Occipital lobe (tissue), 2 donors: ENCODE measurements around the gene ADGRF5. TPM values are rescaled to one million over a fixed set of nuclear protein-coding genes. Genes with fewer than 3 reads are reported as not detected.
"Not testable (repeated sequence)": the region's sequence is repeated elsewhere in the genome, so short reads cannot be mapped to it uniquely, and the experiment has no call there.

Source experiments
- DNase-seq: peaks from one replicate; lab custom pipeline; 2025; lab: John Stamatoyannopoulos, UW
- total RNA-seq: library from RNA; depleted of rRNA; stranded (reverse); fragments of >200 nt; gene quantifications from one replicate; pipeline ENCODE4 v1.2.3, GENCODE V29; 2014

The ADGRF5 gene
- total RNA-seq, 1 donor from 2014 or later, result 8.0 TPM

DNA sequence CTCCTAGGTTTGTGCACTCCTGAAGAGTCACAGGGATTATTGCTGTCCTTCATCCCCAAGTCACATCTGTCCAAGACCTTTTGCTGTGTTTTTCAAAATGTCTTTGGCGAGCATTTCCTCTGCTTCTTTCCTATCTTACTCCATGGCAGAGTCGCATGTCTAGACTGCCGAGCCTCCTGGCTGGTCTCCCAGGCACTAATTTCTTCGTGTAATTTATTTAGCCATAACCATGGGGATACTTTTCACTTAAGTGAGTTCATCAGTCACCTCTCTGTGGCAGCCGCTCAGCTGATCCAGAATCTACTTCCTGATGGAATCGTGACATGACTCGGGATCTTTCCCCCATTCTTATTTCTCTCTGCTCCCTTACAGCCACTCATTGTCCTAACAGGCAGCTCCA lies 25.8 kb downstream of the ADGRF5 start:
- DNase-seq, result no peak

GRCh38 chr6:46894433-46894832 lies 27.3 kb downstream of the ADGRF5 start:
- DNase-seq, result no peak

GRCh38 chr6:46893648-46894047 lies 28.1 kb downstream of the ADGRF5 start:
- no peak for DNase-seq

GRCh38 chr6:46891252-46891795 lies 30.4 kb downstream of the ADGRF5 start:
- no peak for DNase-seq

DNA sequence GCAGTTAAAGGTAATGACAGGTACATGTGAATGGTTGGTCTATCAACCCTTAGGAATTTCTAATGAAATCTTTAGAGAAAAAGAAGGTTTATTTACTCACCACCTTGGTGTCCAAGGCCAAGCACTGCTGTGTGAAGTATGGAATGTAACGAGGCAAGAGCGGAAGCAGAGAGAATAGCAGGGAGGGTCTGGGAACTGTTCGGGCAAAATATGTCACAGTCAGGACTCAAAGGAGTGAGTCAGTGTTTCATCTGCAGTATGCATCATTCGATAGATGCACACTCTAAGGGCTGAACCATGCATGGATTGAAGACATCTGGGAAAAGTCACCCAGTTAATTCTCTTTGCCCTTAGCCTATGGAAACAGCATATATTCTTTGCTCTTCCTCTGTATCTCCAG lies 33.2 kb downstream of the ADGRF5 start:
- DNase-seq, result no peak

DNA sequence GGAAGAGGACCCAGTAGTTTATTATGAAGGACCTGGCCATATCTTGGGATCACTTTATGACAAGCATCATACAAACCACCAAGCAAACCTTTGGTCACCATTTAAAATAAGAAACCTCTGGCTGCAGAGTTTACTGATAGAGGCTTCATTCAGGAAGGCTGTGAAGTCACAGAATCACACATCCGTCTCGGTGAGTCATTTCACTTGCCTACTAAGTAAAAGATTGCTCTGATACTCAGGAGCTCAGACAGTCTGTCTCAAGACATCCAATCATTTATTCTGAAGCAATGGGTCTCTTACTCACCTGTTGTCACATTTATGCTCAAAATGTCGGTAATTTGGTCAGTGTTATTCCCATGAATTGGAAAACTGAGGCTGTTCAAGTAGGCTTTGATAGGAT lies 33.7 kb downstream of the ADGRF5 start:
- DNase-seq, result no peak

DNA sequence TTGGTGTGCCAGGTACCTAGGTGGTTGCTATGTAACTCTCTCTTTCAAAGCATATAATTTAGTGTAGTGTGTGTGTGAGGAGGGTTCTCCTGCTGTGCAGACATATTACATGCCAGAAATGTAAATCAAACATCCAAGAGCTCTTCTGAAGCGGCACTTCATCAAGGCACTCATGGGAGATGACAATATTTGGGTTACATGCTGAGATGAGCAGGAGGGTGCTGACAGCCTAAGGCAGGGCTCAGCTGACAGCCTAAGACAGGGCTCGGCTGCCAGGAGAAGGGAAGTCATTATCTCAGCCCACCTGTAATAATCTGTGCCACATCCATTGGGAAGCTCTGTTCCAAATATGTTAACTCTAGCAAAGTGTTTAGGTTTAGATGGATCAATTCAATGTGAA lies 39.1 kb downstream of the ADGRF5 start:
- DNase-seq, result no peak

GRCh38 chr6:46879003-46879402 lies 42.7 kb downstream of the ADGRF5 start:
- no peak for DNase-seq

DNA sequence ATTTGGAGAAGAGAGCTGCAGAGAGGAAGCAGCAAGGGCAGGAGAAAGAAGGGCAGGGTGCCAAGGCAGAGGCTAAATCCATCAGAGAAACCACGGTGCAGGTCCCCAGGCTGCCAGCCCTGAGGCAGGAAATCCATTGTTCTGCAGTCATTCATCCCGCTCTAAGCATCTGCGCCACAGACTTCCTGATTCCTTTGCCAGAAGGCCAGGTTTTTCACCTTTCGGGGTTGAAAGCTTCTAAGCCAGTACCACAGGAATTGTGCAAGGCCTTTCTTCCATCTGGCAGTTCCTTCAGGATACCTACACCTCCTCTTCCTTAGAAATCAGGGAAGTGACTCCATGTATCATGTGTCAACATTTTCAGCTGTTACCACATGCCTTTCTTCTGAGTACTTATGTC lies 45.6 kb downstream of the ADGRF5 start:
- DNase-seq, result no peak

GRCh38 chr6:46867411-46867810 lies 54.3 kb downstream of the ADGRF5 start:
- DNase-seq, result no peak

- DNase-seq, result no peak
Measured at GRCh38 chr6:46865221-46865620, 56.5 kb downstream of the ADGRF5 start.

DNA sequence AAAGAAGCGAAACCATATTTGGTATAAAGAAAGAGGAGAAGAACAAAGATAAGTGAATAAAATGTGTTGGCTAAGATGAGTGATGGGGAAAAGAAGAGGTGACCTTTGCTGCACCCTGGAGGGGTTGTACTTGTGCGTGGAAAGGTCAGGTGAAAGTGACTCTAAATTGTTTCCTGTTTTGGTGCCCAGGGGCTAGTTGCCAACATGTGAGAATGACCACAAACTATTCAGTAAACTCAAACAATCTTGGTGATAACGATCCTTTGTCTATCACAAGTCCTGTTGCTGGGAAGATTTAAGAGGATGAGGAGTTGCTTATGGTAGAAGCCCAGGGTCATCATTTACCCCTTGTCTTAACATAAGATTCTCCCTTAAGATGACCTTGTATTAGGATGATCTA lies 57.9 kb downstream of the ADGRF5 start:
- DNase-seq, result no peak

DNA sequence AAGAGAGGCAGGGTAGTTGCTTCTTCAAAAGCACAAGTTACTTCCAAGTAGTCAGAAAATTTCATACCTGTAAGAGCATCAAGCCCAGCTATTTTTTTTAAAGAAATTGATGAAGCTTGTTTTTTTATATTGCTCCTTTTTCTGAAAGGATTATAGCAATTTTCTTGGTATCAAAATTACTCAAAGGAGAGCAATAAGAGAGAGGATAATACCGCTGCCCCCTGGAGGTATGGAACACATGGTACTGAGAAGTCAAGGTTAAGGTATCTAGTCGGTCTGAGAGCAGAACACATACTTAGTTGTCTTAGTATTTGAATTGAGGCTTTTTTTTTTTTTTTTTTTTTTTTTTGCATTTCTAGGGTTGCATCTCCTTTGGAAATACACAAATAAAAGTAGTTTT lies 59.4 kb downstream of the ADGRF5 start:
- no peak for DNase-seq

DNA sequence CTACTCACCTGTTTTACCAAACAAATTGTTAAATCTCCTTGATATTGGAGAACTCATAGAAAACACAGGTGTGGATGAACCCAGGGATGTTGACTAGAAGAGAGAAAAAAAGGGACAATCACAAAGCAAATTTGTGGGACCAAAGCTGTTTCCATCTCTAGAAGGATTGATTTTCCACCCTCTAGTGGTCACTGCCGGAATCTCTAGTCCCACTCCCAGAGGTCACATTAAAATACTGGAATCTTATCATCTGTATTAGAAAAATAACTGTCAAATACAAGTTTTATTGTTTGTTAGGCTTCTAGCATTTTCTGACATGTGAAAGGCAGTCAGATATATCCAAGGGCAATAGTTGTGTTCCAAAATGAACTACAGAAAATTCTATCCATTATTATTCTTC lies 65.8 kb downstream of the ADGRF5 start:
- DNase-seq, result not testable (repeated sequence)

- not testable (repeated sequence) for DNase-seq
Measured at GRCh38 chr6:46851576-46851975, 70.2 kb downstream of the ADGRF5 start.

DNA sequence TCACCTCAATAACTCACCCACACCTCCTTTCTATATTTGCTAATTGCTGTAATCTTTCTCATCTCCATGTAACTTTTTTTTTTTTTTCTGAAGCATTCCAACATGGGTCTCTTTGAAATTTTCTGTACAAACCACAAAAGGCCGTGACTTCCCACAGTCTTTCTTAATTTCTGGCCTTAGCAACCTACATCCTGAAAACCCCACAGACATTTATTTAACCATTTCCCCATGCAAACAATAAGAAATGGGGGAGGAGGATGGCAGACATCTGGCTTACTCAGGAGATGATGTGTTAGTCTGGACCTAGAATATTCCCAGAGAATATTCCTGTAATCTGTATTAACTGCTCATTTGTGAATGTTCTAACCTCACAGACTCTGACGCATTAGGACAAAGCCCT lies 70.9 kb downstream of the ADGRF5 start:
- DNase-seq, result no peak

DNA sequence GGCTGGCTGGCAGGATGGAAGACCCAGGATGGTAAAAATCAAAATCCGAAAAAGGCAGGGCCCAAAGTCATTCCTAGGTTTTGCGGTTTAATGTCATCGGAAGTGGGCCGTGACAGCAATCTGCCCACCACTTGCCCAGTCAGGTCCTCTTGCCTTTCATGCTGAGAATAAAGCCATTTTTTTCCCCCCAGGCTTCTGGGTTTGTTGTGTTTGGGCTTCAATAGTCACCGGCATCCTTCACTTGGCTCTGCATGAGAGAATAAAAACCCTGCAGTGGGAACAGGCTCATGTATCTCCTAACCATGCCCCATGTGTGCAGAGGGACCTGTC lies 72.4 kb downstream of the ADGRF5 start:
- DNase-seq, result no peak

GRCh38 chr6:46848684-46849360 lies 72.9 kb downstream of the ADGRF5 start:
- DNase-seq, result peak; percentile 67

DNA sequence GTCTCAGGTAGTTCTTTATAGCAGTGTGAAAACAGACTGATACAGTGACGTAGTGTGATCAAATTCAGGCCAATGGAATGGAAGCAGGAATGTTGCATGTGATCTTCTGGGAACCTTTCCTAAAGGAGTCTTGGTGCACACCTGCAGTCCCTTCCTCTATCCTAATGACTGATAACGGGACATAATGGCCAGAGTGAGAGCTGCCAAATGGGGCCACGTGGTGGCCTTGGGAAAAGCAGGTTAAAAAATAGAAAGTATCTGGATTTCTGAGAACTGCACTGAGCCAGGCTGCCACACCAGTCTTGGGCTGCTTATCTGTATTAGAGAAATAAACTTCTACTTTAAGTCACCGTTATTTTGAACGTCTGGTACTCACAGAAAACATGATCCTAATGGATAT lies 76.6 kb downstream of the ADGRF5 start:
- DNase-seq, result no peak

DNA sequence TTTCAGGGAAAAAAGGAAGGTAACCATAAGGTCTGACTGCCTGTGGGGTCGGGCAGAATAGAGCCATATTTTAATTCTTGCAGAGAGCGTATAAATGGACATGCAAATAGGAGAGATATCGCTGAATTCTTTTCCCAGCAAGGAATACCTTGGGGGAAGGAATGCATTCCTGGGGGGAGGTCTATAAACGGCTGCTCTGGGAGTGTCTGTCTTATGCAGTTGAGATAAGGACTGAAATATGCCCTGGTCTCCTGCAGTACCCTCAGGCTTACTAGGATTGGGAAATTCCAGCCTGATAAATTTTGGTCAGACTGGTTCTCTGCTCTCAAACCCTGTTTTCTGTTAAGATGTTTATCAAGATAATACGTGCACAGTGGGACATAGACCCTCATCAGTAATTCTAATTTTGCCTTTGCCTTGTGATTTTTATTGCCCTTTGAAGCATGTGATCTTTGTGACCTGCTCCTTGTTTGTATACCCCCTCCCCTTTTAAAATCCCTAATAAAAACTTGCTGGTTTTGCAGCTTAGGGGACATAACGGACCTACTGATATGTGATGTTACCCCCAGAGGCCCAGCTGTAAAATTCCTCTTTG lies 79.4 kb downstream of the ADGRF5 start:
- DNase-seq, result not testable (repeated sequence)

GRCh38 chr6:46838033-46838432 lies 83.7 kb downstream of the ADGRF5 start:
- DNase-seq, result no peak

- DNase-seq, result not testable (repeated sequence)
Measured at GRCh38 chr6:46834991-46835390, 86.7 kb downstream of the ADGRF5 start.

- DNase-seq, result not testable (repeated sequence)
Measured at GRCh38 chr6:46834257-46834916, 87.4 kb downstream of the ADGRF5 start.
